NCI-H1417 treated with DMSO at 0.1 percent for 48 hours (cell line): ENCODE data around the gene POU2F3.

Source experiments
- DNase-seq: peaks from one replicate; lab custom pipeline; 2025; lab: John Stamatoyannopoulos, UW

Gene POU2F3

DNA sequence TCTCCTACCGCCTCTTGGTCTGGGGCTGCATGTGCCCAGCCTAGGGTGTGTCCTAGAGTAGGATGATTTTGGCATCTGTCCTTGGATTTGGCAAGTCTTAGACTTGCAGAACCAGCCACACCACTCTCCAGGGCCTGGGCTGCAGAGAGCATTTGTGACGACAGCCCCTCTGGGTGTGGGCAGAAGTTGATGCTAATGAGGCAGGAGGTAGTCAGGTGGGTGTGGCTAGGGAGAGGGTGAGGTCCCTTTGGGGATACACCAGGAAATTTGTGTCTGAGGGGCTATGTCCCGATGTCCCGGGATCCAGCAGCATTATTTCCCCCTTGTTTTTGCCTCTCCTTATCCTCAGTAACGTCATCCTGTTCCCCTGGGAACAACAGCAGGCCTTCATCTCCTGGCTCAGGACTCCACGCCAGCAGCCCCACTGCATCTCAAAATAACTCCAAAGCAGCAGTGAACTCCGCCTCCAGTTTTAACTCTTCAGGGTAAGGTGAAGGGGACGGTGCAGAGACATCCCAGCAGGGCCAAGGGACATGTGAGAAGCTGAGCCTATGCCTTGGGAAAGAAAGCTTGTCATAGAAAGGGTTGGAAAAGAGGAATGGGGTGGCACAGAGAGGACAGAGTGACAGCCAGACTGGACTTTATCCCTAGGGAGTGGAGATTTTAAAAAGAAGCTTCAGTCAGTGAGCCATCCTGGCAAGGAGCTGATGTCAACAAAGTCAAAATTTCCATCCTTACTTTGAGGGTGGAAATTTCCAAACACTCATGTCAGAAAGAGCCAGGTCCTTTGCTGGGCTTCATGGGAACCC, 77.1 kb downstream of the POU2F3 start:
- DNase-seq = no peak

DNA sequence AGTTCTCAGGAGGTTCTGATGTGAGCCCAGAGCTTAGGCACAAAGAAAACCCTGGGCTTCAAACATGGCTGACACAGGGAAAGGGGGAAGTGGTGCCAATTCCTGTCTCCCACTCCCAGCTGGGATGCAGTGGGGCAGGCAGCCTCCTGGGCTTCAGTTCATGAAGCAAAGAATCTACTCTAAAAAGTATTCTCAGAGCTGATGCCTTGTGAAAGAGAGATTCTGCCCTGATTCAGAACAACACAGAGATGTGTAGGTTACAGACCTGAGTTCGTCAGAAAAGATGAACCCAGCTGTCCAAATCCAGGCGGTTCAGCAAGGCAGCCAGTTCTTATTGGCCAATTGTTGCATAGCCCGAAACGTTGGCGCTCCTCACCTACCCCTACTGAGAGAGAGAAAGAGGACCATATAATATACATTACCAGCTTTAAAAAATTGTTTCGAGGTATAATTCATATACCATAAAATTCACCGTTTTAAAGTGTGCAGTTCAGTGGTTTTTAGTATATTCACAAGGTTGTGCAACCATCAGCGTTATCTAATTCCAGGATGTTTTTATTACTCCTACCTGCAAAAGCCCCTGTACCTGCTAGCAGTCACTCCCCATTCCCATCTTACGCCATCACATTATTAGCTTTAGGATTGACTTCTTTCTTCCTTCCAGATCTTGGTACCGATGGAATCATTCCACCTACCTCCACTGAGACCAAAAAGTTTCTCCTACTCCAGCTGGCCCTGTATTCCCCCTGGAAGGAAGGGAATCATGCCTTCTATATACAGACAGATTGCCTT, 77.9 kb downstream of the POU2F3 start:
- DNase-seq = no peak

DNA sequence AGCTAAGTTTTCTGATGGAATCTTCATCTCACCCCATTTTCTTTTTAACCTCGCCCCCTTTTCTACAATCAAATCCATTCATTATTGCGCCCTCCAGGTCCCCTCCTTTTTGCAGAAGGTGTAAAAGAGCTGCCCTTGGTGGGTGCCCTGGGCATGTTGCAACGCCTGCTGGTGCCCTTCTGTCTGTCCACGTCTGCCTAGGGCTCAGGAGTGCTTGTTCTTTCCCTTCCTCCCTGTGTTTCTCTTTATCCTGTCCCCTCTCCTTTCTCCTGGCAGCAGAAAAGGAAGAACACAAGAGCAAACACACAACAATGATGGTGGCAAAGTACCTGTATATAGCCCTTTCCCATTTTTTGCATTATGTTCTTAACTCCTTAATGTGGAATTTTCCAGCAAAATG, 79.0 kb downstream of the POU2F3 start:
- no peak for DNase-seq

DNA sequence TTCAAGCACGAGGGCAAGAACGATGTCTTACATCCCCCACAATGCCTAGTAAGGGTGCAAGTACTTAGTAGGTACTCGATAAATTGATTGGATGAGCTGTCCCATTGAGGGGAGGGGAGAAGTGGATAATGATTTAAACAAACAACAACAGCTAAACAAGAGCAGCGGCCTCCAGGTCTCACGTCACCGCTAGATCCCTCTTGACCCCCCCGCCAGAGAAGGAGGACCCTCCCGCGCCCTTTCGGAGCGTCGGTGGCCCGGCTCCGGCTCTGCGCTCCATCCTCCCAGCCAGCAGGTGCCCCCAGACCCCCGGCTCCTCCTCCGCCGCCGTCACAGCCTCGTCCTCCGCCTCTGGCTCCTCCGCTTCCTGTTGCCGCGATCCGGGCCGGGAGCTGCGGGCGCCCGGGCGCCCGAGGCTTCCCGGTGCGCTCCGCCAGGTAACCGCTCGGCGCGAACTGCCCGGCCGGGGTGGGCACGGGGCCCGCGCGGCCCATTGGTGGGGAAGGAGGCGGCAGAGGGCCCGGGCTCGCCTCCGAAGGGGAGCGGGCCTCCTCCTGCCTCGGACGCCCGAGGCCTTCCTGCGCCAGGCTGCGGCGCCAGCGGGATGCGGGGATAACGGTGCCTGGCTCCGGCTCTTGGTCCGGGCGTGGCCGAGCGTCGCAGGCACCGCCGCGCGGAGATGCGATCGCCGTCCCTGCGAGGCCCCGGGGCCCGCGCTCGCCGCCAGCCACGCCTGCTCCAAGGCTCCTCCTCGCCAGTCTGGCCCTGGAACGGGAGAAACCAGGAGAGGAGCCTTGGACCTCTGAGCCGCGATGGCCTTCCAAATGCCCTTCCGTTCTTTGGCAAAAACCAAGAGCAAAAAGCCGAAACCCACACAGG, 85.2 kb downstream of the POU2F3 start, which contains the start of gene TLCD5:
TLCD5 (plus strand) TSS at position 368 of the 879 bp plus-strand sequence. CDS start 2,143 bp downstream, outside the sequence.
- DNase-seq = peak; percentile 59

DNA sequence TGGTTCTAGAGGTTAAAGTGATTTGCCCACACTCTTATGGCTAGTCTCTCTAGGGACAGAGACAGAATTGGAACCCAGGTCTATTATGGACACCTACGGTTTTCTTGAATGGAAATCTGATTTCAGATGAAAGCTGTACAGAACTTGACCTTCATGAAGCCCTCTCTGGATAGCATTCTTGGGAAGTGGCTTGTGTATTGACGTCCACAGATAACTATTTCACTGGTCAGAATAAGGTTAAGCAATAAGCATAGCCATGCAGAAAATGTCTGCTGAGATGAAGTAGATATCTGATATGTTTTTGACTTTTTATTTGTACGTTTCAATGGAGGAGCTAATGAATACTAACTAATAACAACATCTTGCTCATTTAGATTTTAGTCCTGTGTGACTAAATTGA, 86.3 kb downstream of the POU2F3 start:
- DNase-seq = no peak

DNA sequence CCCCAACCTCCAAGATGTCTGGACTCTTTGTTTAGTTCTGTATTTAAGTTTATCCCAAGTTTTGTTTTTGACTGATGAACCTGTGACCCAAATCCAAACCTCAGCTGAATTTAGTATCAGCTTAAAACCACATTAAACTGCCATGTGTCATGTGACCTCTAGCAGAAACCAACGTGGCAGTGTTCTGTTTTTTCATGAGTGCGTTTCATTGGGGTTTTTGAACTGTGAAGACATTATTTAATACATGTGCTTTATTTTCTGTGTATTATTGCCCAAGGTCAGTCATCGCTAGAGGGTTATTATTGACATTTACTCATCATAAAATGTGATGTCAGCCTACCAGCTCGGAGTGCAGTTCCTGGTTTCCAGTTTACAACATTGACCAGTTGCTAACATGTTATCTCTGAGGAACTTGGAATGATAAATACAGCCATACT, 86.9 kb downstream of the POU2F3 start:
- no peak for DNase-seq

DNA sequence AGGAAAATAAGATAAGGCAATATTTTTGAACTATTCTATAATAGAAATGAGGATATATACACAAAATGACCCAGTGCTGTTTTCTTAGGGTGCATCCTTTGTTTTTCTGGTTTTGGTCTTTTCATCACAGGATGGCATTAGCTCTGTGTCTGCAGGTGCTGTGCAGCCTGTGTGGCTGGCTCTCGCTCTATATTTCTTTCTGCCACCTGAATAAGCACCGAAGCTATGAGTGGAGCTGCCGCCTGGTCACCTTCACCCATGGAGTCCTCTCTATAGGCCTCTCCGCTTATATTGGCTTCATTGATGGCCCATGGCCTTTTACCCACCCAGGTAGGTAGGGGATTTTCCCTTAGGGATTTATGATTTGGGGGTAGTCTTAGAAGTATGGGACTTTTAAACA, 87.4 kb downstream of the POU2F3 start:
- DNase-seq = no peak

DNA sequence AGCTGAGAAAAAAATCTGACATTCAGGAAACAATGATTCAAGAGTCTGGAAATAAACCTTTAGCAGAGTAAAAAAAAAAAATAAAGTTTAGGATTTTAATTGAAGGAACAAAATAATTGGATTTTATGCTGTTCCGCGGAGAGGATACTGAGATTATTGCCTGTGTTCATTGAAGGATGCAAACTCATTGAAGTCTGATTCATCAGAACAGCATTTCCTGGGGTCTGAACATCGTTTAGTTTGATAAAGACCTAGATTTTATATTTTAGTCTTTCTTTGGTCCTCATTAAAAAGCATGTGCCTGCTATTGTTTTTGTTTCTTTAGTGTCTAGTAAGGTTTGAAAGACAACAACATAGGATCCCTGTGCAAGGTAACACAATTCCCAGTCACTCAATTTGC, 89.6 kb downstream of the POU2F3 start:
- no peak for DNase-seq

DNA sequence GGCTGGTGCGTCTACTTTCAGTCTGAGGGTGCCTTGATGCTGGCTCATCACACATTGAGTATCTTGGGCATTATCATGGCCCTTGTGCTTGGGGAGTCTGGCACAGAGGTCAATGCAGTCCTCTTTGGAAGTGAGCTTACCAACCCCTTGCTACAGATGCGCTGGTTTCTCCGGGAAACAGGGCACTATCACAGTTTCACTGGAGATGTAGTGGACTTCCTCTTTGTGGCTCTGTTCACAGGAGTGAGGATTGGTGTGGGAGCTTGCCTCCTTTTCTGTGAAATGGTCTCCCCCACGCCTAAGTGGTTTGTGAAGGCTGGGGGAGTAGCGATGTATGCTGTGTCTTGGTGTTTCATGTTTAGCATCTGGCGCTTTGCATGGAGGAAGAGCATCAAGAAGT, 90.1 kb downstream of the POU2F3 start:
- no peak for DNase-seq

DNA sequence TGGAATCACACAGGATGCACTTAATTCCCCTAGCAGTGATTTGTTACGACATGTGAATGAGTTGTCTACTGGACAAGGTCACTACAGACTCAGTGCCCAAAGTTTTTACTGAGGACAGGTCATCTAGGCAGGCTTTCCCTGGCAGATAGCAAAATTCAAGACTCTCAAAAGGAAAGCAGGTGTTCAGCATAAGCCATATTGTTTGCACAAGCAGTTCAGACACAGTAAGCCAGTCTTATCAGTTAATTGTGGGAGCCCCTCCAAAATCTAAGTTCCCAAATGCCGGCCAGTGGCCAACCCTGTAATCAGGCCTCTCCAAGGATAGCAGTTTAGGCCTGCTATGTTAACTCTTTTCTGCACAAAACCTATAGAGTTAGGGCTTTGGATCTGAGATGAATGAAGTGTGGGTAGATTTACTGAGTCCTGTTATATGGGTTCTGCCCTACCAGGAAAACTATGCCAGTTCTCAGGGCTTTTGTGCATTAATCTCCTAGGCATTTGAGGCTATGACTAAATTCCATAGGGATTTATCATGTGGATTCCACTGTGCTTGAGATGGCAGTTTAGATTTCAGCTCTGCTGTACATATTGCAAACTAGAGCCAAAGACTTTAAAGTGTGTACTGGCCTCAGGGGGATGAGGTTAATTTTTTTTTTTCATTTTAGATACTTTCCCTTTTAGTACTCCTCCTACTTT, 91.5 kb downstream of the POU2F3 start:
- no peak for DNase-seq

DNA sequence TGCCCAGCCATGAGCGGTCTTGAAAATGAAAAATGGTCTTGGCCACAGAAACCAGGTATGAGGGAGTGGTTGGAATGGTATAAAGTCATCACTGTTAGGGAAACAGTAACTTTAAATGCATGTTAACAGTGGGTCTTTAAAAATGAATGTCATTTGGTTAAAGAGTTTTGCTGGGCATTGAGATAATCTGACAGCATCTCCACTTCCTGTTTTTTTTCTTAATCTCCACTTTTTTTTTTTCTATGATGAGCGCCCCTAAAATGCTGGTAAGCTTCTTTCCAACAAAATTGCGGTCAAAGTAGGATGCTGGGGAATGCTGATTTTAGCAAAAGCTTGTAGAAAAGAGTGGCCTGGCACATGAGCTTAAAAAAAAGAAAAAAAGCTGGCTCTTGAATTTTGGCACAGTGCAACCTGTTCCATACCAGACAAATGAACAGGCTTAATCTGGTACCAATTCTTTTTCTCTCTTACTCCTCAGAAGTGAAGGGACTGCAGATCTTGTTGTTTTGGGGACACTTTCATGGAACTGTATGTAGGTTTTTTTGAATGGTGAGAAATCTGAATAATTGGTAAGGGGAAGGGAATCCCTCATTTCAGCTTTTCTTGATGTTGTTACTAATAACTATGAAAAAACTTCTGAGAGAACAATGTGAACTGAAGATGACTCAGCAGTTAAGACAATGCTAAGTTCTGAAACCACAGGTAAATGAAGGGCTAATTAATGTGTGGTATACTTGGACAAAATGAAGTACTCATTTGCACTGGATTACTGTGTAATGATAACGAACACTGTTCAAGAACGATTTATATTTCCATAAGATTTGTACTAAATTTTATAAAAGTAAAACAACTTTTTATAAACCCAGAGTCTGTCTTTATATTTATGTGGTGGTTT, 93.1 kb downstream of the POU2F3 start:
- no peak for DNase-seq

DNA sequence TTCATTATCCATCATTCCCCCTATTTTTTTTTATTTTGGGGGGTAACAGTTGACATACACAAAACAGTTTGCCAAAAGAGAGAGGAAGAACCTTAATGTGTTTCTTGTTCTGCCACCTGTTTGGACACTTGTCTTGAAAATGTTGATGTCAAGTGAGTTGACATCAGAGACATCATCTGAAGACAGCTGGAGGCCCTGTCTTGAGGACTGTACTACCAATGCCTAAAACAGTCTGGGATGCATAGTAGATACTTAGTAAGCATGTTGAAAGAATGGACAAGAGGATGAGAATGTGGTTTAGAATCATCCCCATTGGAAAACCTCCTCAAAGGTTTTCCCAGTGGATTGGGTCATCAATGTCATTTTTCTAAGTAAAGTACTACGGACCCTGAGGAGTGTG, 93.9 kb downstream of the POU2F3 start:
- no peak for DNase-seq

DNA sequence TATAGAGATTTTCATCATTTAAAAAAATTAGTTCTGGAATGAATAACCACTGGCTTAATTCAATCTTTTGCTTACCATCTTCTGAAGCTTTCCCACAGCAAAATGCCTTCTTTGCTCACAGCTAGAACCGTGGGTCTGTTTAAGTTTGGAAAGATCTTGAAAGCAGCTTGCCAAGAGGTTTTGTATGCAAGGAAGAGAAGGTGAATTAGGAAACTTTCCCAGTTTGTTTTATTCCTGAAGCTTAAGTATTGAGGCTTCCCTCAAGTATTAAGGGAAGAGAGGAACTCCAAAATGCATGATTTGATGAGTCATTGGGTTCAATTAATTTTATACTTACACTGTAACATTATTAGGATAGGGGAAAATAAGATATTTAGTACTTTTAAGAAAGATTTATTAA, 94.4 kb downstream of the POU2F3 start:
- no peak for DNase-seq

DNA sequence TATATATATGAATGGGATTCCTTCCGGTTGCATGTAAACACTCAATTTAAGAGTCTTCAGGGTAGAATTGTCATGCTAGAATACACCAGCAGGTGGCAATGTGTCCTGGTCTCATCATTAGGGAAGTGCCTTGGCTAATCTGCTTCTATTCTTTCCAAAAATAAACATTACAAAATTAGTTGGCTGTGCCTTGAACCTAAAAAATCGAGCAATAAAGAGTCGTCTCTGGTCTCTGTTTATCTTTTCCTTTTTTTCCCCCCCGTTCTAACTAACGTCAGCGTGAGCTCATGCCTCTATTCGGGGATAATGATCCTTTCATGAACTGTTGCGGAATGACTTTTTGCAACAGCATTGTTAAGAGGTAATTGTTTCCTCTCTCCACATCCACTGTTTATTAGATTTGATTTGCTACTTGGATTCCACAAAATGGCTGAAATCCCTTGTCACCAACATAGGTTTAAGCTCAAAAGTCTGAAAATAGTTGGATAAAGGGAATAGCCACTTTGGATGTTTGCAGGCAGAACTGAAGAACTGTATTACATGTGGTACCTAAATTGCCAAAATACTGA, 95.0 kb downstream of the POU2F3 start:
- DNase-seq = peak; percentile 53

DNA sequence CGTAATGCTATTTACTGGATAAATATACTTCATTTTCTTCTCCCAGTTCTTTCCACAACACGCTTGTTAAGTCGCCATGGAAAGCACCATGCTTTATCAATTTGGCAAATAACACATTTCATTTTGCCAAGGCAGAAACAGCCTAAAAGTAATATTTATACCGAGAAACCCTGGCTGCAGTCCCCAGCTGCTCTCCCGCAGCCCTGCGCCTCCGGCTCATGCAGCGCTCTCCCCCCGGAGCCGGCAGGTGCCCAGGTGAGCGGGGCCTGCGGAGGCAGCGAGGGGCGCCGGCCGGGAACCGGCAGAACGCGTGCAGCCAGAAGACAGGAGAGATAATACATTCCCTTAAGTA, 95.6 kb downstream of the POU2F3 start:
- no peak for DNase-seq

DNA sequence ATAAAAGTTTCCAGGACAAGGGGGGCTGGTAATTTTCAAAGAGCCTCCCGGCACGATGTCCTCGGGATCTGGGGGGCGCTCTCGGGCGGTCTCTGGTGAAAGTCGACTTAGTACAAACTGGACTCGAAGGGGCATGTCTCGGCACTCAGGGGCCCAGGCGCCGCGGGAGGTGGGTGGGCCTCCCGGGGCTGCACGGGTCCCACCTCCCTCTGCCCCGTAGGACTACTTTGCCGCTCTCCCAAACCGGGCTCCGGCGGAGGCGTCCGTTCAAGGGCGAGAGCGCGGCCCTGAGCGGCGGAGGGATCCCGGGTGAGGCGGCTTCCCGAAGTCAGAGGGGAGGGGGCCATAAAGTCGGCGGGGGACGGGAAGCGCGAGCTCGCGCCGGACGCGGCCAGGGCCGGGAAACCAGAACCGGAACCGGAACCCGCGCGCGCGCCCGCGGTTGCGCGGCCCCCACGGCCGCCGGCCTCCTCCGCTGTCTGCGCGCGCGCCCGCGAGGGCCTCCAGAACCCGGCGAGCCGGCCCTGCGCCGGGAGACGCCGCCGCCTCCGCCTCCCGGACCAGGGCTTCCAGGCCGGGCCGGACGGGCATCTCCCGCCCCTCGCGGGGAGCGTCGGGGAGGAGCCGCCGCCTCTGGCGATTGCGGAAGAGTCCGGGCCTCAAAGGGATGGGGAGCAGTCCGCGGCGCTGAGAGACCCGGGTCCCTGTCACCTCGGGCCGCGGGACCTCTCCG, 96.1 kb downstream of the POU2F3 start, which contains the start of gene ARHGEF12:
ARHGEF12 (plus strand) TSS at position 506 of the 733 bp plus-strand sequence. CDS start 831 bp downstream, outside the sequence.
- peak; percentile 51 for DNase-seq

DNA sequence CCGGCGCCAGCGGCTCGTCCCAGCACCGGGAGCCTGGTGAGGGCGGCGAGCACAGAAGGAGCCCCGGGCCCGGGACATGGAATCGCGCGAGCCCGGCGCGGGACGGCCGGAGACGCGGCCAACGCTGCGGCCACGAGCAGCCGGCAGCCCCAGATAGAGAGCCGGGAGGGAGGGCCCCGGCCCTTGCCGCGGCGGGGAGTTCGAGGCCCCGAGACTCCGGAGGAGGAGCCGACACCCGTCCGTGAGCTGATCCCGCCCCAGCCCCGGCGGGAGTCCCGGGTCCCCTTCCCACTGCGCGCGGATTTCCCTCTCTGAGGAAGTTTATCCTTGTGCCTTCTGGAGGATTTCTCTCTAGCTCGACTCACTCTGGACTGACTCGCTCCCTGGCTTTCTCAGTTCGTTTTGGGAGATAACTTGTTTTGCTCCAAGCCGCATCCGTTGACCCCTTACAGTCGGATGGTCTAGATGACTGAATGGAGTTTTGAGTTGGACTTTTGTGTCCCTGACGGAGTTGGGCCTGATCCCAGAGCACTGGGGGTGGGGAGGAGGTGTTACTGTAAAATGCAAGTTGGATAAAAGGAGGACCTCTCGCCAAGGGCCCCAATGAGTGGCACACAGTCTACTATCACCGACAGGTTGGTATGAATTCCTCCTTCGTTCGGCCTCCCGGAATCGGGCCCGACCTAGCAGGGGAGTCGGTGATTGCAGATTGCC, 96.9 kb downstream of the POU2F3 start:
- DNase-seq = no peak

DNA sequence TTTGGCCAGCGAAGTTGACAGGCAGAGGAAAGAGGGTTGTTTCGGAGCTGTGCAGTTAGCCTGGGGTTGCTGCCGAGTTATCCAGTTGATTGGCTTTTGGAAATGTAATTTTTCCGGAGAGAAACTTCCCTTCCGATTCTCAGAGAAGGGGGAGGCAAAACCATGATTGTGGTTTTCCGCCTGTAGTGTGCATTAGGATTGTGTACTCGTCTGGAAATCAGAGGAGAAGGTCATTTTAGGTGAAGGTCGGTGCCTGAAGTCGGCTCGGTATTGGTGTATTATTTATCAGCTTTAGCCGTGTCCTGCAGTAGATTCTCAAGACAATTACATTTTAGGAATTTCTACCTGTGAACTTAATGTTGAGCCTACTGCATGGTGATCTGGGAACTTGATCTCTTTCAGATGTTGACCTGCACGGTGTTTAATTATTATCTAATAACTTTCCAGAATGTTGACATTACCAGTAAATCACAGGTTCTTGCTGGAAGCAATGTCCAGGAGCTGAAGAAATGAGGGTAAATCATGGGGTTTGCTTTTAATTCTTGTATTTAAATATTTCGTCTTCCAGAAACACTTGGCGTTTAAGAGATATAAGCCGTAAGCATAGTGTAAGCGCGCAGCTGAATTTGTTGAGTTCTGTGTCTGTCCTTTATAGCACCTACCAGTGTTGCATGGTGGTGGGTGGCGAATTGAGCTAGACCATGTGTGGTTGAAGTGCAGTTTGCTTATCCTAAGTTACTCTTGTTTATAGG, 97.6 kb downstream of the POU2F3 start:
- DNase-seq = no peak
